ENCODE data around the gene SUSD1.

DNA sequence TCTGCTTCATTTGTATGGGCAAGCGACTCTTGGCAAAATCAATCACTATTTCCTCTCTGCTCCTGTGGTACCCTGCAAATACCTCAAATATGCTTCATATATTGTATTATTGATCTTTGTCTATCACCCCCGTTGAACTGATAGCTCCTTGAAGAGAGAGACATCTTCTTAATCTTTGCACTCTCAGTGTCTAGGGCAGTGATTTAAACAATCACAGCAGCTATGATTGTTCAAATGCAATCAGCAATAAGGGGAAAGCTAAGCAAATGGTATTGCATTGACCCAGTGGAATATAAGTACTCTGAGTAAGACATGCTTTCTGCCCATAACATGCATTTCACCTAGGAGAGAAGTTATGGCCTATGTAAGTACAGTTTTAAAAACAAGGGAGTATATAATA, 90.2 kb downstream of the SUSD1 start:
- TF ChIP-seq POLR2AphosphoS5 (IDR thresholded peaks at IDR 0.05; ENCODE audit: borderline replicate concordance, low read depth, low read length), result no peak
- no peak for TF ChIP-seq EZH2 (IDR thresholded peaks at IDR 0.05)
- TF ChIP-seq FOXP2 (optimal IDR thresholded peaks at IDR 0.05; ENCODE audit: control extremely low read depth, extremely low read length, insufficient read depth), result no peak
